ENCODE data around the gene TMEM109. TPM values are rescaled to one million over a fixed set of nuclear protein-coding genes. Genes with fewer than 3 reads are reported as not detected.

TMEM109 gene
- total RNA-seq, 1 donor from 2014 or later: 72.8 TPM

GRCh38 chr11:60918251-60918938 lies 4.4 kb downstream of the TMEM109 start:
- H3K9me3 ChIP-seq (ENCODE audit: insufficient read depth, low read depth, low read length): no peaks in the 10 kb centered on the region
- H3K27me3 ChIP-seq (ENCODE audit: insufficient read depth, low read length): no peaks in the 10 kb centered on the region
- no peak overlapping the region for H3K4me3 ChIP-seq (ENCODE audit: insufficient read depth, low read depth, low read length)
- H3K27ac ChIP-seq (ENCODE audit: low read depth, low read length): no peak overlapping the region
- no peak overlapping the region for H3K4me3 Mint-ChIP-seq (ENCODE audit: unreplicated experiment)
- peak overlapping the region; percentile 30 for H3K4me2 ChIP-seq (ENCODE audit: low read length)
- DNase-seq (ENCODE audit: low read depth) (no peak), FAIRE-seq (no peak)
- H3K36me3 ChIP-seq (ENCODE audit: insufficient read depth, low read length): peaks cover 15% of the 10 kb centered on the region
- no peak for TF ChIP-seq CTCF (IDR thresholded peaks at IDR 0.05; ENCODE audit: insufficient read depth, low read depth, low read length)
- TF ChIP-seq EZH2 (IDR thresholded peaks at IDR 0.05; ENCODE audit: insufficient read depth, low read length): no peak
- peaks cover 56% of the 10 kb centered on the region for H3K79me2 ChIP-seq (ENCODE audit: insufficient read depth, low read length)
- H3K4me1 Mint-ChIP-seq (ENCODE audit: low read depth, unreplicated experiment): peaks cover 17% of the 10 kb centered on the region
- H3K9ac ChIP-seq (ENCODE audit: low read length): no peak overlapping the region
- peaks cover 18% of the 10 kb centered on the region for H3K36me3 Mint-ChIP-seq (ENCODE audit: low read depth, unreplicated experiment)
- no peak overlapping the region for H2AFZ ChIP-seq (ENCODE audit: low read depth, low read length)
- peaks cover 30% of the 10 kb centered on the region for H3K4me1 ChIP-seq (ENCODE audit: insufficient read depth, low read length)
- H4K20me1 ChIP-seq (ENCODE audit: insufficient read depth, low read length): peaks cover 27% of the 10 kb centered on the region
- no peak overlapping the region for H3K27ac Mint-ChIP-seq (ENCODE audit: unreplicated experiment)
- peaks cover 1% of the 10 kb centered on the region for H3K9me3 Mint-ChIP-seq (ENCODE audit: unreplicated experiment)
- H3K27me3 Mint-ChIP-seq (ENCODE audit: low read depth, unreplicated experiment): no peaks in the 10 kb centered on the region

GRCh38 chr11:60918939-60919265 lies 4.9 kb downstream of the TMEM109 start:
- peaks cover 18% of the 10 kb centered on the region for H3K36me3 Mint-ChIP-seq (ENCODE audit: low read depth, unreplicated experiment)
- Histone ChIP-seq H2AFZ (ENCODE audit: low read depth, low read length) (no peak overlapping the region), H3K4me3 (ENCODE audit: insufficient read depth, low read depth, low read length) (no peak overlapping the region), H3K27ac (ENCODE audit: low read depth, low read length) (no peak overlapping the region), H4K20me1 (ENCODE audit: insufficient read depth, low read length) (peaks cover 27% of the 10 kb centered on the region), H3K4me2 (ENCODE audit: low read length) (peak overlapping the region; percentile 30), H3K9ac (ENCODE audit: low read length) (no peak overlapping the region), H3K4me1 (ENCODE audit: insufficient read depth, low read length) (peaks cover 29% of the 10 kb centered on the region), H3K79me2 (ENCODE audit: insufficient read depth, low read length) (peaks cover 56% of the 10 kb centered on the region), H3K36me3 (ENCODE audit: insufficient read depth, low read length) (peaks cover 15% of the 10 kb centered on the region), H3K9me3 (ENCODE audit: insufficient read depth, low read depth, low read length) (no peaks in the 10 kb centered on the region), H3K27me3 (ENCODE audit: insufficient read depth, low read length) (no peaks in the 10 kb centered on the region)
- H3K27ac Mint-ChIP-seq (ENCODE audit: unreplicated experiment): no peak overlapping the region
- peaks cover 1% of the 10 kb centered on the region for H3K9me3 Mint-ChIP-seq (ENCODE audit: unreplicated experiment)
- H3K27me3 Mint-ChIP-seq (ENCODE audit: low read depth, unreplicated experiment): no peaks in the 10 kb centered on the region
- DNase-seq (ENCODE audit: low read depth) (peak; percentile 27), FAIRE-seq (no peak)
- no peak overlapping the region for H3K4me3 Mint-ChIP-seq (ENCODE audit: unreplicated experiment)
- TF ChIP-seq EZH2 (IDR thresholded peaks at IDR 0.05; ENCODE audit: insufficient read depth, low read length): no peak
- no peak for TF ChIP-seq CTCF (IDR thresholded peaks at IDR 0.05; ENCODE audit: insufficient read depth, low read depth, low read length)
- H3K4me1 Mint-ChIP-seq (ENCODE audit: low read depth, unreplicated experiment): peaks cover 17% of the 10 kb centered on the region

DNA sequence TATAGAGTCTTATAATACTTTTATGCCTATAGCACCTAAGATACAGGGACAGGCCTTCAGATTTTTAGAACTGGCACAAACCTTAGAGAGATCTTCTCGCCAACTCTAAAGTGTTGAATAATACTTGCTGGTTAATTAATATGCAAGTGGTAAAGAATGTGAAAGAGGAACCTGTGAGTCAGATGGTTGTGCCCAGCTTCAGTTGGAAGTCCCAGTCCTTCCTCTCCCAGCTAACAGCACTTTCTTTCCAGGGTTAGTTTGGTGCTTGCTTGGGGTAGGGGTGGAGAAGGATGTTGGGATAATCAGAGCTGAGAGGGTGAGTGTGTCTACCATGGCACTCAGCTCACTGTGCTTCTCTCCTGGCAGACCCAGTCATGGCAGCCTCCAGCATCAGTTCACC lies 5.4 kb downstream of the TMEM109 start:
- peaks cover 15% of the 10 kb centered on the region for H3K36me3 ChIP-seq (ENCODE audit: insufficient read depth, low read length)
- H3K79me2 ChIP-seq (ENCODE audit: insufficient read depth, low read length): peaks cover 53% of the 10 kb centered on the region
- H3K4me3 Mint-ChIP-seq (ENCODE audit: unreplicated experiment): no peak overlapping the region
- peak overlapping the region; percentile 30 for H3K4me2 ChIP-seq (ENCODE audit: low read length)
- no peaks in the 10 kb centered on the region for H3K9me3 ChIP-seq (ENCODE audit: insufficient read depth, low read depth, low read length)
- peaks cover 18% of the 10 kb centered on the region for H3K36me3 Mint-ChIP-seq (ENCODE audit: low read depth, unreplicated experiment)
- peaks cover 27% of the 10 kb centered on the region for H4K20me1 ChIP-seq (ENCODE audit: insufficient read depth, low read length)
- peak overlapping the region; percentile 22 for H3K27ac ChIP-seq (ENCODE audit: low read depth, low read length)
- H3K4me3 ChIP-seq (ENCODE audit: insufficient read depth, low read depth, low read length): no peak overlapping the region
- no peaks in the 10 kb centered on the region for H3K27me3 Mint-ChIP-seq (ENCODE audit: low read depth, unreplicated experiment)
- TF ChIP-seq CTCF (IDR thresholded peaks at IDR 0.05; ENCODE audit: insufficient read depth, low read depth, low read length) (no peak), EZH2 (IDR thresholded peaks at IDR 0.05; ENCODE audit: insufficient read depth, low read length) (no peak)
- FAIRE-seq: no peak
- DNase-seq (ENCODE audit: low read depth): no peak
- H3K27me3 ChIP-seq (ENCODE audit: insufficient read depth, low read length): no peaks in the 10 kb centered on the region
- H3K4me1 Mint-ChIP-seq (ENCODE audit: low read depth, unreplicated experiment): peaks cover 17% of the 10 kb centered on the region
- H3K27ac Mint-ChIP-seq (ENCODE audit: unreplicated experiment): no peak overlapping the region
- peaks cover 1% of the 10 kb centered on the region for H3K9me3 Mint-ChIP-seq (ENCODE audit: unreplicated experiment)
- peaks cover 32% of the 10 kb centered on the region for H3K4me1 ChIP-seq (ENCODE audit: insufficient read depth, low read length)
- H2AFZ ChIP-seq (ENCODE audit: low read depth, low read length): no peak overlapping the region
- H3K9ac ChIP-seq (ENCODE audit: low read length): no peak overlapping the region

All from astrocyte (in vitro differentiated cells and primary cell).